IMR-90 (cell line): Measurements from ENCODE around the gene ZFAND2B. TPM values are rescaled to one million over a fixed set of nuclear protein-coding genes. Genes with fewer than 3 reads are reported as not detected.

Experiments used
- ATAC-seq: fragments of 200-7000 bp; cut with Tn5 transposase; 2 replicates; pipeline ENCODE4 v1.9.1; 2020; ENCODE audit warnings: low read depth, mild to moderate bottlenecking, moderate library complexity
- BruUV-seq: library from RNA; stranded (reverse); fragments of 400-500 nt; replicated peaks from 2 replicates; lab custom pipeline; 2021; lab: Mats Ljungman, UMichigan
- CTCF ChIA-PET: fragments of 300-600 bp; formaldehyde crosslinking; extraction: SDS; loops from one replicate; lab custom pipeline; 2021; ENCODE audit warnings: antibody characterized with exemption; lab: Yijun Ruan, JAX
- POLR2A ChIA-PET: fragments of 300-600 bp; sonication (Branson Sonifier 250); formaldehyde crosslinking; loops from one replicate; lab custom pipeline; 2022; ENCODE audit warnings: antibody characterized with exemption; ENCODE audit not compliant: unreplicated experiment; lab: Charles Lee
- DNase-seq: peaks from one replicate; pipeline ENCODE4 v3.0.0; 2013
- H2AFZ ChIP-seq: replicated peaks from 2 replicates; pipeline ENCODE3; 2013; ENCODE audit warnings: low read length, mild to moderate bottlenecking; ENCODE audit not compliant: poor library complexity
- H2AK5ac ChIP-seq: 2 replicates; pipeline ENCODE4 v1.6.1; 2013; ENCODE audit warnings: low read depth, low read length, inconsistent platforms
- H2AK9ac ChIP-seq: replicated peaks from 2 replicates; pipeline ENCODE3; 2013; ENCODE audit warnings: mild to moderate bottlenecking, low read depth, low read length, moderate library complexity; ENCODE audit not compliant: poor library complexity
- H2BK120ac ChIP-seq: 2 replicates; pipeline ENCODE4 v1.6.1; 2013; ENCODE audit warnings: low read depth, low read length, inconsistent platforms
- H2BK15ac ChIP-seq: 3 replicates; pipeline ENCODE4 v1.6.1; 2013; ENCODE audit warnings: low read depth, low read length, inconsistent platforms
- H2BK20ac ChIP-seq: 2 replicates; pipeline ENCODE4 v1.6.1; 2013; ENCODE audit warnings: low read depth, mild to moderate bottlenecking, inconsistent platforms, low read length, moderate library complexity
- H2BK5ac ChIP-seq: 2 replicates; pipeline ENCODE4 v1.6.1; 2013; ENCODE audit warnings: mild to moderate bottlenecking, low read depth, low read length, inconsistent platforms; ENCODE audit not compliant: poor library complexity, severe bottlenecking
- H3K14ac ChIP-seq: replicated peaks from 2 replicates; pipeline ENCODE4 v1.6.1; 2013; ENCODE audit warnings: low read depth, low read length, inconsistent platforms
- H3K18ac ChIP-seq: 2 replicates; pipeline ENCODE4 v1.6.1; 2013; ENCODE audit warnings: low read depth, low read length, control low read depth
- H3K23ac ChIP-seq: 2 replicates; pipeline ENCODE4 v1.6.1; 2013; ENCODE audit warnings: low read depth, low read length, inconsistent platforms
- H3K27ac ChIP-seq: 2 replicates; pipeline ENCODE4 v1.5.1; 2013; ENCODE audit warnings: mild to moderate bottlenecking, control low read depth, low read length; ENCODE audit not compliant: insufficient read depth
- H3K27me3 ChIP-seq: 2 replicates; pipeline ENCODE4 v1.6.1; 2013; ENCODE audit warnings: low read length; ENCODE audit not compliant: control insufficient read depth, insufficient read depth
- H3K36me3 ChIP-seq: 2 replicates; pipeline ENCODE4 v1.6.1; 2013; ENCODE audit warnings: low read length, mixed read lengths; ENCODE audit not compliant: control insufficient read depth, insufficient read depth
- H3K4ac ChIP-seq: 2 replicates; pipeline ENCODE4 v1.6.1; 2013; ENCODE audit warnings: low read depth, low read length, inconsistent platforms
- H3K4me1 ChIP-seq: 2 replicates; pipeline ENCODE4 v1.6.1; 2013; ENCODE audit warnings: low read length, mixed read lengths; ENCODE audit not compliant: control insufficient read depth, insufficient read depth
- H3K4me2 ChIP-seq: 2 replicates; pipeline ENCODE4 v1.6.1; 2013; ENCODE audit warnings: low read depth, mild to moderate bottlenecking, control low read depth, low read length, moderate library complexity
- H3K4me3 ChIP-seq: 2 replicates; pipeline ENCODE4 v1.5.1; 2013; ENCODE audit warnings: low read depth, mild to moderate bottlenecking, control low read depth, low read length, moderate library complexity; ENCODE audit not compliant: insufficient read depth
- H3K56ac ChIP-seq: 2 replicates; pipeline ENCODE4 v1.6.1; 2013; ENCODE audit warnings: low read length, inconsistent platforms; ENCODE audit not compliant: insufficient read depth; ENCODE audit errors: extremely low read depth
- H3K79me1 ChIP-seq, 2 experiments: 2 replicates each; pipeline ENCODE4 v1.6.1; 2013; ENCODE audit warnings: low read length in 2 of 2, inconsistent platforms in 1 of 2, low read depth in 1 of 2
- H3K9ac ChIP-seq: 2 replicates; pipeline ENCODE4 v1.6.1; 2013; ENCODE audit warnings: low read depth, low read length, control low read depth
- H3K9me1 ChIP-seq: 2 replicates; pipeline ENCODE4 v1.6.1; 2013; ENCODE audit warnings: low read length, inconsistent platforms; ENCODE audit not compliant: insufficient read depth
- H3K9me3 ChIP-seq: 2 replicates; pipeline ENCODE4 v1.6.1; 2013; ENCODE audit warnings: low read length; ENCODE audit not compliant: control insufficient read depth, insufficient read depth
- H4K20me1 ChIP-seq: 2 replicates; pipeline ENCODE4 v1.6.1; 2013; ENCODE audit warnings: low read length, inconsistent platforms; ENCODE audit not compliant: insufficient read depth
- H4K5ac ChIP-seq: 2 replicates; pipeline ENCODE4 v1.6.1; 2013; ENCODE audit warnings: mild to moderate bottlenecking, low read depth, low read length, control low read depth
- H4K8ac ChIP-seq, 2 experiments: 2 replicates each; pipeline ENCODE4 v1.6.1; 2013; ENCODE audit warnings: low read depth in 2 of 2, low read length in 2 of 2, control low read depth in 1 of 2, inconsistent platforms in 1 of 2
- H4K91ac ChIP-seq: 2 replicates; pipeline ENCODE4 v1.6.1; 2013; ENCODE audit warnings: low read depth, low read length, inconsistent platforms; ENCODE audit not compliant: insufficient read depth
- BHLHE40 ChIP-seq: fragments of 150-350 bp; IDR thresholded peaks from 2 replicates; pipeline ENCODE4 v1.6.1; 2016; ENCODE audit warnings: mild to moderate bottlenecking, low read depth, low read length
- CHD1 ChIP-seq: IDR thresholded peaks from 2 replicates; pipeline ENCODE4 v1.6.1; 2012; ENCODE audit warnings: low read depth, low read length, improper control_type of control experiment
- CTCF ChIP-seq: conservative IDR thresholded peaks from 2 replicates; pipeline ENCODE4 v1.5.1; 2012; ENCODE audit warnings: mild to moderate bottlenecking, low read depth, low read length, improper control_type of control experiment
- MAFK ChIP-seq: IDR thresholded peaks from 2 replicates; pipeline ENCODE4 v1.6.1; 2012; ENCODE audit warnings: low read depth, low read length, improper control_type of control experiment
- NFE2L2 ChIP-seq: fragments of 150-350 bp; IDR thresholded peaks from 2 replicates; pipeline ENCODE4 v1.6.1; 2016; ENCODE audit warnings: low read depth, mild to moderate bottlenecking, low read length
- RAD21 ChIP-seq: IDR thresholded peaks from 2 replicates; pipeline ENCODE4 v1.6.1; 2012; ENCODE audit warnings: low read length, improper control_type of control experiment
- RCOR1 ChIP-seq: IDR thresholded peaks from 2 replicates; pipeline ENCODE4 v1.6.1; 2012; ENCODE audit warnings: mild to moderate bottlenecking, low read length, improper control_type of control experiment; ENCODE audit not compliant: insufficient replicate concordance
- RFX5 ChIP-seq: IDR thresholded peaks from 2 replicates; pipeline ENCODE4 v1.8.0; 2012; ENCODE audit warnings: low read depth, mild to moderate bottlenecking, low read length, moderate library complexity
- SMC3 ChIP-seq: fragments of 150-350 bp; IDR thresholded peaks from 2 replicates; pipeline ENCODE4 v1.6.1; 2016; ENCODE audit warnings: low read depth, mild to moderate bottlenecking, antibody characterized with exemption, low read length, moderate library complexity
- USF2 ChIP-seq: fragments of 150-350 bp; IDR thresholded peaks from 2 replicates; pipeline ENCODE4 v1.6.1; 2017; ENCODE audit warnings: mild to moderate bottlenecking, antibody characterized with exemption, low read length, low read depth
- WGBS, 2 experiments: methylation state at CpG; one replicate each; pipeline versions ENCODE4 v1.1.5 to v1.1.7; 2013; ENCODE audit warnings: missing lambda C conversion rate in 2 of 2; ENCODE audit not compliant: insufficient read length in 1 of 2; ENCODE audit errors: extremely low coverage in 2 of 2; 5-methylcytosine and 5-hydroxymethylcytosine counted together
- dilution Hi-C: fragments of 300-500 bp; cut with HindIII; formaldehyde crosslinking; loops from one replicate; pipeline ENCODE4 v1.14.3; 2018; ENCODE audit warnings: low sequenced_read_pairs; ENCODE audit not compliant: unreplicated experiment
- in situ Hi-C: fragments of 300-500 bp; cut with MboI; formaldehyde crosslinking; loops from 3 replicates; pipeline ENCODE4 v1.14.3; 2019; ENCODE audit warnings: low sequenced_read_pairs, inconsistent platforms, mixed read lengths
- intact Hi-C: fragments of 100-400 bp; cut with micrococcal nuclease; formaldehyde crosslinking; loops from 2 replicates; pipeline ENCODE4 v1.10.0; 2022
- polyA plus RNA-seq, 3 experiments: library from polyadenylated mRNA; depleted of rRNA; stranded (reverse); fragments of >200 nt; gene quantifications; 2 replicates each; pipeline ENCODE4 v1.2.3, GENCODE V29; 2012; ENCODE audit warnings: low replicate concordance in 1 of 3
- total RNA-seq: library from RNA; depleted of rRNA; stranded (reverse); fragments of >200 nt; gene quantifications from 2 replicates; pipeline ENCODE4 v1.2.3, GENCODE V29; 2012

Gene ZFAND2B
- total and polyA plus RNA-seq, 2 of the 4 experiments (the other 2 are of a cell fraction), result 25.5 to 38.3 TPM

- Histone ChIP-seq H2AK5ac (no peak overlapping the region), H3K4ac (no peak overlapping the region), H3K4me2 (no peak overlapping the region), H3K56ac (no peak overlapping the region), H3K79me1 (peaks cover 28 to 34% of the 10 kb centered on the region in 2 experiments), H3K4me1 (0 out of 2 replicates have a peak, but pooled peaks cover 3% of the 10 kb centered on the region), H3K9me3 (no peaks in the 10 kb centered on the region), H3K14ac (no peak overlapping the region), H2BK5ac (no peak overlapping the region), H3K4me3 (no peak overlapping the region), H3K9ac (no peak overlapping the region), H2BK120ac (no peak overlapping the region), H4K91ac (no peak overlapping the region), H3K18ac (no peak overlapping the region), H4K20me1 (peaks cover 14% of the 10 kb centered on the region; the same call in 1 of the 2 replicates), H3K23ac (no peak overlapping the region), H2BK15ac (no peak overlapping the region), H3K27ac (no peak overlapping the region), H2BK20ac (no peak overlapping the region), H4K8ac (no peak overlapping the region), H2AFZ (no peak overlapping the region), H2AK9ac (peak overlapping the region; percentile 34), H3K9me1 (0 out of 2 replicates have a peak, but pooled peaks cover 2% of the 10 kb centered on the region), H3K27me3 (no peaks in the 10 kb centered on the region), H4K5ac (no peak overlapping the region), H3K36me3 (peaks cover 43% of the 10 kb centered on the region)
- TF ChIP-seq CHD1 (no peak), NFE2L2 (no peak), USF2 (no peak), RAD21 (no peak), SMC3 (no peak), MAFK (no peak), RFX5 (no peak), RCOR1 (no peak), CTCF (no peak), BHLHE40 (no peak)
- 100% methylated on average over 1 of the region's 6 CpGs; no CpG with 5 or more reads in 1 of the 2 experiments for WGBS, 2 experiments
- intact Hi-C loops (no loop called here), dilution Hi-C loops (no loop called here), in situ Hi-C loops (no loop called here)
- DNase-seq, result no peak
- POLR2A ChIA-PET, result no interaction called here
- CTCF ChIA-PET, result no interaction called here
- TSS peak; percentile 41 for BruUV-seq
- no peak for ATAC-seq
Observed at GRCh38 chr2:219183151-219183772, 23.3 kb upstream of the ZFAND2B start.
